ENCODE data around the gene AVPR2.

Gene AVPR2

DNA sequence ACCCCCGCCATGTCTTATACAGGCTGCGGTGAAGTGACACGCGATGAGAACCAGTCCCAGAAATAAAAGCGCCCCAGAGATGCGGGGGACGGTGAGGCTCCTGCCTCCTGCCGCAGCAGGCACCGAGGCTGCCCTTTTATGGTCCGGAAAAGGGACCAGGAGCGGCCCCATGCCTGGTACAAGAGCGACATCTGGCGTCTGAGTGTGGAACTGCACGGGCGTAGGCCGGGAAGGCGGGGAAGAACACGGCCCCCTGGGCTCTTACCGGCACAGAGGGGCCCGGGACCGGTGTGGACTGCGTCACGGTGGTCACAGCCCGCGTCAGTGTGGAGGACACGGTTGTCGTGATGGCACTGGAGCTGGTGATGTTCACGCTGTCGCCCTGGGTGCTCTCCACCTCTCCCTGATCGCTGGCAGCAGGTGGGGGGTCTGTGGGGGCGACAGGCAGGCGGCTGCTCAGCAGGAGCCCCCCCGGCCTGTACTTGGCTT, 48.9 kb downstream of the AVPR2 start:
- H3K4me1 ChIP-seq (ENCODE audit: control insufficient read depth, insufficient read depth, low read length) = no peaks in the 10 kb centered on the region; the same call in 1 of the 2 replicates
- H3K4me3 ChIP-seq (ENCODE audit: low read depth, low read length) = no peak overlapping the region
- ChIA-PET CTCF (interaction anchor here (0.7 to 10.9 kb wide), 11 partner anchors 10 to 190 kb away, joined by 3 to 267 read pairs (median 4); partner anchors contain the start of genes ARHGAP4, NAA10 and PLXNB3), POLR2A (interaction anchor here (1.1 kb wide), 1 partner anchor 18 kb away, joined by 5 read pairs; no protein-coding TSS in a partner anchor)
- peaks cover 37 to 99% of the 10 kb centered on the region in 2 experiments for H3K36me3 ChIP-seq (ENCODE audit: control insufficient read depth in 2 of 2, insufficient read depth in 1 of 2, low read length in 2 of 2)
- peak overlapping the region; percentile 36; the same call in 1 of the 2 replicates for H3K27ac ChIP-seq (ENCODE audit: extremely low read depth, low read depth, low read length)
- no peaks in the 10 kb centered on the region for H3K9me3 ChIP-seq (ENCODE audit: control insufficient read depth, insufficient read depth, low read depth, low read length)
- TF ChIP-seq SETDB1 (IDR thresholded peaks at IDR 0.05; ENCODE audit: insufficient read length, low read length) (no peak), ZNF214 (tag by site-specific recombination; IDR thresholded peaks at IDR 0.05; ENCODE audit: borderline replicate concordance) (no peak), OSR2 (tag by site-specific recombination; IDR thresholded peaks at IDR 0.05) (no peak), ZFP41 (tag by site-specific recombination; IDR thresholded peaks at IDR 0.05; ENCODE audit: borderline replicate concordance) (no peak), ZNF335 (tag by site-specific recombination; conservative IDR thresholded peaks at IDR 0.05) (no peak), ZNF785 (tag by site-specific recombination; IDR thresholded peaks at IDR 0.05) (no peak), ZFHX2 (tag by site-specific recombination; conservative IDR thresholded peaks at IDR 0.05) (peak; percentile 79), ZNF701 (tag by site-specific recombination; IDR thresholded peaks at IDR 0.05) (no peak), KLF10 (tag by site-specific recombination; IDR thresholded peaks at IDR 0.05) (no peak), ZNF223 (tag by site-specific recombination; IDR thresholded peaks at IDR 0.05) (no peak), ZNF501 (tag by site-specific recombination; IDR thresholded peaks at IDR 0.05) (0 out of 2 replicates have a peak, but pooled peaks have one; percentile 25), ZNF549 (tag by site-specific recombination; IDR thresholded peaks at IDR 0.05) (no peak), KLF1 (tag by site-specific recombination; IDR thresholded peaks at IDR 0.05) (peak; percentile 80; the same call in 1 of the 2 replicates), ZFP3 (tag by site-specific recombination; IDR thresholded peaks at IDR 0.05; ENCODE audit: low read depth) (no peak), ZXDB (tag by site-specific recombination; IDR thresholded peaks at IDR 0.05) (peak; percentile 19; the same call in 1 of the 2 replicates), SALL2 (tag by site-specific recombination; IDR thresholded peaks at IDR 0.05; ENCODE audit: borderline replicate concordance) (no peak), ZNF560 (tag by site-specific recombination; IDR thresholded peaks at IDR 0.05; ENCODE audit: borderline replicate concordance) (no peak), GLI2 (tag by site-specific recombination; IDR thresholded peaks at IDR 0.05; ENCODE audit: borderline replicate concordance, low read depth) (no peak), ZBTB1 (tag by site-specific recombination; IDR thresholded peaks at IDR 0.05) (no peak), GLI4 (tag by site-specific recombination; IDR thresholded peaks at IDR 0.05) (no peak), ZSCAN23 (tag by site-specific recombination; IDR thresholded peaks at IDR 0.05) (no peak), ZNF707 (tag by site-specific recombination; IDR thresholded peaks at IDR 0.05) (0 out of 2 replicates have a peak, but pooled peaks have one; percentile 13), ZNF426 (tag by site-specific recombination; IDR thresholded peaks at IDR 0.05) (no peak), ZBTB21 (tag by site-specific recombination; IDR thresholded peaks at IDR 0.05) (no peak; the same call in 1 of the 2 replicates), ZNF175 (tag by site-specific recombination; IDR thresholded peaks at IDR 0.05) (no peak)
- TF ChIP-seq, protein P1, sequence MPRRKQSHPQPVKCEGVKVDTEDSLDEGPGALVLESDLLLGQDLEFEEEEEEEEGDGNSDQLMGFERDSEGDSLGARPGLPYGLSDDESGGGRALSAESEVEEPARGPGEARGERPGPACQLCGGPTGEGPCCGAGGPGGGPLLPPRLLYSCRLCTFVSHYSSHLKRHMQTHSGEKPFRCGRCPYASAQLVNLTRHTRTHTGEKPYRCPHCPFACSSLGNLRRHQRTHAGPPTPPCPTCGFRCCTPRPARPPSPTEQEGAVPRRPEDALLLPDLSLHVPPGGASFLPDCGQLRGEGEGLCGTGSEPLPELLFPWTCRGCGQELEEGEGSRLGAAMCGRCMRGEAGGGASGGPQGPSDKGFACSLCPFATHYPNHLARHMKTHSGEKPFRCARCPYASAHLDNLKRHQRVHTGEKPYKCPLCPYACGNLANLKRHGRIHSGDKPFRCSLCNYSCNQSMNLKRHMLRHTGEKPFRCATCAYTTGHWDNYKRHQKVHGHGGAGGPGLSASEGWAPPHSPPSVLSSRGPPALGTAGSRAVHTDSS (tag by site-specific recombination; IDR thresholded peaks at IDR 0.05) = no peak
- TF ChIP-seq, protein P2, sequence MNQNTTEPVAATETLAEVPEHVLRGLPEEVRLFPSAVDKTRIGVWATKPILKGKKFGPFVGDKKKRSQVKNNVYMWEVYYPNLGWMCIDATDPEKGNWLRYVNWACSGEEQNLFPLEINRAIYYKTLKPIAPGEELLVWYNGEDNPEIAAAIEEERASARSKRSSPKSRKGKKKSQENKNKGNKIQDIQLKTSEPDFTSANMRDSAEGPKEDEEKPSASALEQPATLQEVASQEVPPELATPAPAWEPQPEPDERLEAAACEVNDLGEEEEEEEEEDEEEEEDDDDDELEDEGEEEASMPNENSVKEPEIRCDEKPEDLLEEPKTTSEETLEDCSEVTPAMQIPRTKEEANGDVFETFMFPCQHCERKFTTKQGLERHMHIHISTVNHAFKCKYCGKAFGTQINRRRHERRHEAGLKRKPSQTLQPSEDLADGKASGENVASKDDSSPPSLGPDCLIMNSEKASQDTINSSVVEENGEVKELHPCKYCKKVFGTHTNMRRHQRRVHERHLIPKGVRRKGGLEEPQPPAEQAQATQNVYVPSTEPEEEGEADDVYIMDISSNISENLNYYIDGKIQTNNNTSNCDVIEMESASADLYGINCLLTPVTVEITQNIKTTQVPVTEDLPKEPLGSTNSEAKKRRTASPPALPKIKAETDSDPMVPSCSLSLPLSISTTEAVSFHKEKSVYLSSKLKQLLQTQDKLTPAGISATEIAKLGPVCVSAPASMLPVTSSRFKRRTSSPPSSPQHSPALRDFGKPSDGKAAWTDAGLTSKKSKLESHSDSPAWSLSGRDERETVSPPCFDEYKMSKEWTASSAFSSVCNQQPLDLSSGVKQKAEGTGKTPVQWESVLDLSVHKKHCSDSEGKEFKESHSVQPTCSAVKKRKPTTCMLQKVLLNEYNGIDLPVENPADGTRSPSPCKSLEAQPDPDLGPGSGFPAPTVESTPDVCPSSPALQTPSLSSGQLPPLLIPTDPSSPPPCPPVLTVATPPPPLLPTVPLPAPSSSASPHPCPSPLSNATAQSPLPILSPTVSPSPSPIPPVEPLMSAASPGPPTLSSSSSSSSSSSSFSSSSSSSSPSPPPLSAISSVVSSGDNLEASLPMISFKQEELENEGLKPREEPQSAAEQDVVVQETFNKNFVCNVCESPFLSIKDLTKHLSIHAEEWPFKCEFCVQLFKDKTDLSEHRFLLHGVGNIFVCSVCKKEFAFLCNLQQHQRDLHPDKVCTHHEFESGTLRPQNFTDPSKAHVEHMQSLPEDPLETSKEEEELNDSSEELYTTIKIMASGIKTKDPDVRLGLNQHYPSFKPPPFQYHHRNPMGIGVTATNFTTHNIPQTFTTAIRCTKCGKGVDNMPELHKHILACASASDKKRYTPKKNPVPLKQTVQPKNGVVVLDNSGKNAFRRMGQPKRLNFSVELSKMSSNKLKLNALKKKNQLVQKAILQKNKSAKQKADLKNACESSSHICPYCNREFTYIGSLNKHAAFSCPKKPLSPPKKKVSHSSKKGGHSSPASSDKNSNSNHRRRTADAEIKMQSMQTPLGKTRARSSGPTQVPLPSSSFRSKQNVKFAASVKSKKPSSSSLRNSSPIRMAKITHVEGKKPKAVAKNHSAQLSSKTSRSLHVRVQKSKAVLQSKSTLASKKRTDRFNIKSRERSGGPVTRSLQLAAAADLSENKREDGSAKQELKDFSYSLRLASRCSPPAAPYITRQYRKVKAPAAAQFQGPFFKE (tag by site-specific recombination; IDR thresholded peaks at IDR 0.05; ENCODE audit: borderline replicate concordance) = no peak
- TF ChIP-seq, protein P3, sequence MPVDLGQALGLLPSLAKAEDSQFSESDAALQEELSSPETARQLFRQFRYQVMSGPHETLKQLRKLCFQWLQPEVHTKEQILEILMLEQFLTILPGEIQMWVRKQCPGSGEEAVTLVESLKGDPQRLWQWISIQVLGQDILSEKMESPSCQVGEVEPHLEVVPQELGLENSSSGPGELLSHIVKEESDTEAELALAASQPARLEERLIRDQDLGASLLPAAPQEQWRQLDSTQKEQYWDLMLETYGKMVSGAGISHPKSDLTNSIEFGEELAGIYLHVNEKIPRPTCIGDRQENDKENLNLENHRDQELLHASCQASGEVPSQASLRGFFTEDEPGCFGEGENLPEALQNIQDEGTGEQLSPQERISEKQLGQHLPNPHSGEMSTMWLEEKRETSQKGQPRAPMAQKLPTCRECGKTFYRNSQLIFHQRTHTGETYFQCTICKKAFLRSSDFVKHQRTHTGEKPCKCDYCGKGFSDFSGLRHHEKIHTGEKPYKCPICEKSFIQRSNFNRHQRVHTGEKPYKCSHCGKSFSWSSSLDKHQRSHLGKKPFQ (tag by site-specific recombination; IDR thresholded peaks at IDR 0.05) = no peak
- TF ChIP-seq, protein P4, sequence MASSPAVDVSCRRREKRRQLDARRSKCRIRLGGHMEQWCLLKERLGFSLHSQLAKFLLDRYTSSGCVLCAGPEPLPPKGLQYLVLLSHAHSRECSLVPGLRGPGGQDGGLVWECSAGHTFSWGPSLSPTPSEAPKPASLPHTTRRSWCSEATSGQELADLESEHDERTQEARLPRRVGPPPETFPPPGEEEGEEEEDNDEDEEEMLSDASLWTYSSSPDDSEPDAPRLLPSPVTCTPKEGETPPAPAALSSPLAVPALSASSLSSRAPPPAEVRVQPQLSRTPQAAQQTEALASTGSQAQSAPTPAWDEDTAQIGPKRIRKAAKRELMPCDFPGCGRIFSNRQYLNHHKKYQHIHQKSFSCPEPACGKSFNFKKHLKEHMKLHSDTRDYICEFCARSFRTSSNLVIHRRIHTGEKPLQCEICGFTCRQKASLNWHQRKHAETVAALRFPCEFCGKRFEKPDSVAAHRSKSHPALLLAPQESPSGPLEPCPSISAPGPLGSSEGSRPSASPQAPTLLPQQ (tag by site-specific recombination; IDR thresholded peaks at IDR 0.05) = peak; percentile 62
